H1 (cell line): Measurements from ENCODE around the gene PLPPR2. TPM values are rescaled to one million over a fixed set of nuclear protein-coding genes. Genes with fewer than 3 reads are reported as not detected.

Source experiments
- CTCF ChIA-PET: fragments of 300-600 bp; sonication (Branson Sonifier 250); formaldehyde crosslinking; loops from one replicate; lab custom pipeline; 2021; ENCODE audit not compliant: partially characterized antibody; lab: Charles Lee
- POLR2A ChIA-PET: fragments of 300-600 bp; sonication (Branson Sonifier 250); formaldehyde crosslinking; loops from one replicate; lab custom pipeline; 2021; ENCODE audit warnings: inconsistent platforms; ENCODE audit not compliant: partially characterized antibody; lab: Charles Lee
- DNase-seq, 2 experiments: peaks; one replicate each; pipeline versions ENCODE4 v3.0.0 to v3.0.0-alpha.2; 2010 to 2022; ENCODE audit warnings: low spot score in 2 of 2, low read depth in 1 of 2, mixed read lengths in 1 of 2
- FAIRE-seq: peaks from 2 replicates; lab custom pipeline; 2011; peaks lifted over from hg19 to GRCh38; lab: Jason Lieb, UNC
- H2AFZ ChIP-seq: 2 replicates; pipeline ENCODE4 v1.8.1; 2012; ENCODE audit warnings: low read length, inconsistent platforms
- H2AK5ac ChIP-seq: 2 replicates; pipeline ENCODE4 v1.6.1; 2013; ENCODE audit warnings: low read depth, low read length
- H2BK120ac ChIP-seq: replicated peaks from 2 replicates; pipeline ENCODE3; 2013; ENCODE audit warnings: low read depth, low read length, inconsistent platforms
- H2BK12ac ChIP-seq: 2 replicates; pipeline ENCODE4 v1.6.1; 2013; ENCODE audit warnings: low read depth, low read length
- H2BK15ac ChIP-seq: 2 replicates; pipeline ENCODE4 v1.6.1; 2013; ENCODE audit warnings: low read length
- H2BK20ac ChIP-seq: 2 replicates; pipeline ENCODE4 v1.6.1; 2013; ENCODE audit warnings: low read length
- H2BK5ac ChIP-seq: 2 replicates; pipeline ENCODE4 v1.6.1; 2013; ENCODE audit warnings: low read depth, low read length
- H3K14ac ChIP-seq: 2 replicates; pipeline ENCODE4 v1.6.1; 2013; ENCODE audit warnings: inconsistent platforms; ENCODE audit not compliant: insufficient read length
- H3K18ac ChIP-seq: 2 replicates; pipeline ENCODE4 v1.6.1; 2013; ENCODE audit warnings: low read length; ENCODE audit errors: extremely low read depth
- H3K23ac ChIP-seq: 2 replicates; pipeline ENCODE4 v1.6.1; 2013; ENCODE audit warnings: inconsistent platforms; ENCODE audit not compliant: insufficient read length
- H3K23me2 ChIP-seq: 2 replicates; pipeline ENCODE4 v1.6.1; 2013; ENCODE audit warnings: low read depth, low read length
- H3K27ac ChIP-seq: 2 replicates; pipeline ENCODE4 v1.6.1; 2011; ENCODE audit warnings: low read depth, low read length, inconsistent platforms
- H3K27me3 ChIP-seq, 4 experiments: replicated peaks in 1 of 4; 1 replicate in 1 of 4; 2 replicates in 3 of 4; pipeline versions ENCODE4 v1.6.1 to v1.8.1; 2011 to 2013; ENCODE audit warnings: low read length in 3 of 4, mild to moderate bottlenecking in 3 of 4, inconsistent platforms in 2 of 4, mixed read lengths in 2 of 4, moderate library complexity in 1 of 4; ENCODE audit not compliant: control insufficient read depth in 3 of 4, insufficient read depth in 3 of 4; ENCODE audit errors: extremely low read depth in 1 of 4
- H3K36me3 ChIP-seq, 4 experiments: 2 replicates each; pipeline versions ENCODE4 v1.6.1 to v1.8.1; 2011 to 2013; ENCODE audit warnings: mild to moderate bottlenecking in 4 of 4, low read length in 3 of 4, moderate library complexity in 2 of 4, control low read depth in 1 of 4, inconsistent platforms in 1 of 4; ENCODE audit not compliant: insufficient read depth in 4 of 4, control insufficient read depth in 2 of 4
- H3K4ac ChIP-seq: replicated peaks from 2 replicates; pipeline ENCODE3; 2013; ENCODE audit warnings: low read length, low read depth, mixed read lengths, inconsistent platforms; ENCODE audit not compliant: insufficient read length
- H3K4me1 ChIP-seq, 4 experiments: replicated peaks in 1 of 4; 1 replicate in 1 of 4; 2 replicates in 3 of 4; pipeline versions ENCODE4 v1.6.1 to v1.8.1; 2011 to 2013; ENCODE audit warnings: low read length in 3 of 4, inconsistent platforms in 2 of 4, mixed read lengths in 1 of 4; ENCODE audit not compliant: insufficient read depth in 4 of 4, control insufficient read depth in 3 of 4
- H3K4me2 ChIP-seq, 2 experiments: 2 replicates each; pipeline versions ENCODE4 v1.6.1 to v1.8.1; 2011 to 2013; ENCODE audit warnings: low read depth in 2 of 2, low read length in 2 of 2, control low read depth in 1 of 2, inconsistent platforms in 1 of 2, mild to moderate bottlenecking in 1 of 2; ENCODE audit not compliant: insufficient read depth in 1 of 2
- H3K4me3 ChIP-seq, 4 experiments: fragments of 200-600, 300-600 bp in 1 of 4; sonication (generic), shearing (Covaris generic), sonication (Bioruptor Twin) in 1 of 4; 2 replicates each; pipeline versions ENCODE4 v1.5.1 to v1.8.1; 2011 to 2016; ENCODE audit warnings: low read length in 4 of 4, low read depth in 3 of 4, control low read depth in 2 of 4, inconsistent platforms in 2 of 4, mild to moderate bottlenecking in 2 of 4, mixed read lengths in 1 of 4, moderate library complexity in 1 of 4; ENCODE audit not compliant: insufficient read depth in 2 of 4; ENCODE audit errors: extremely low read depth in 1 of 4
- H3K56ac ChIP-seq: replicated peaks from 2 replicates; pipeline ENCODE3; 2013; ENCODE audit warnings: low read depth, mild to moderate bottlenecking, mixed read lengths, low read length, inconsistent platforms; ENCODE audit not compliant: insufficient read length
- H3K79me1 ChIP-seq: 2 replicates; pipeline ENCODE4 v1.6.1; 2013; ENCODE audit warnings: low read depth, low read length, control low read depth
- H3K79me2 ChIP-seq, 2 experiments: 2 replicates each; pipeline versions ENCODE4 v1.6.1 to v1.8.1; 2012 to 2013; ENCODE audit warnings: low read length in 2 of 2, mild to moderate bottlenecking in 2 of 2, inconsistent platforms in 1 of 2; ENCODE audit not compliant: insufficient read depth in 2 of 2, control insufficient read depth in 1 of 2
- H3K9ac ChIP-seq, 4 experiments: replicated peaks in 1 of 4; 1 replicate in 1 of 4; 2 replicates in 3 of 4; pipeline versions ENCODE4 v1.6.1 to v1.8.1; 2011 to 2013; ENCODE audit warnings: low read depth in 3 of 4, low read length in 3 of 4, control low read depth in 2 of 4, mild to moderate bottlenecking in 2 of 4, moderate library complexity in 2 of 4, inconsistent platforms in 1 of 4; ENCODE audit errors: extremely low read depth in 1 of 4
- H3K9me3 ChIP-seq, 2 experiments: 2 replicates each; pipeline versions ENCODE4 v1.6.1 to v1.8.1; 2012 to 2013; ENCODE audit warnings: mild to moderate bottlenecking in 2 of 2, moderate library complexity in 2 of 2, control low read depth in 1 of 2, inconsistent platforms in 1 of 2, low read depth in 1 of 2, low read length in 1 of 2, mixed read lengths in 1 of 2; ENCODE audit not compliant: insufficient read depth in 2 of 2
- H4K20me1 ChIP-seq, 2 experiments: replicated peaks in 1 of 2; 2 replicates each; pipeline versions ENCODE3 to v1.8.1; 2011 to 2013; ENCODE audit warnings: inconsistent platforms in 2 of 2, low read length in 2 of 2, mild to moderate bottlenecking in 1 of 2; ENCODE audit not compliant: insufficient read depth in 2 of 2, control insufficient read depth in 1 of 2
- H4K5ac ChIP-seq: 2 replicates; pipeline ENCODE4 v1.6.1; 2013; ENCODE audit warnings: low read length, low read depth, mixed read lengths, inconsistent platforms; ENCODE audit not compliant: insufficient read length
- H4K8ac ChIP-seq: 2 replicates; pipeline ENCODE4 v1.8.0; 2013; ENCODE audit warnings: mild to moderate bottlenecking, moderate library complexity, low read length, inconsistent platforms; ENCODE audit not compliant: insufficient read depth; ENCODE audit errors: extremely low read depth
- H4K91ac ChIP-seq: replicated peaks from 2 replicates; pipeline ENCODE3; 2013; ENCODE audit warnings: low read length, mixed read lengths, inconsistent platforms; ENCODE audit not compliant: insufficient read length
- KDM4A ChIP-seq: IDR thresholded peaks from one replicate; pipeline ENCODE4 v1.7.1; 2012; ENCODE audit warnings: low read depth, mild to moderate bottlenecking, moderate library complexity, low read length, inconsistent platforms; ENCODE audit not compliant: severe bottlenecking
- MAX ChIP-seq: IDR thresholded peaks from 2 replicates; pipeline ENCODE4 v1.6.1; 2012; ENCODE audit warnings: inconsistent platforms
- NRF1 ChIP-seq: IDR thresholded peaks from 2 replicates; pipeline ENCODE4 v1.6.1; 2011; ENCODE audit warnings: mild to moderate bottlenecking, low read depth, low read length, improper control_type of control experiment
- SIN3A ChIP-seq, 2 experiments: IDR thresholded peaks in 1 of 2; conservative IDR thresholded peaks in 1 of 2; 2 replicates each; pipeline ENCODE4 v1.6.1; 2011 to 2012; ENCODE audit warnings: low read length in 2 of 2, improper control_type of control experiment in 1 of 2, low read depth in 1 of 2, mild to moderate bottlenecking in 1 of 2
- WGBS, 2 experiments: shearing (Covaris generic) in 1 of 2; methylation state at CpG; one replicate each; pipeline versions ENCODE4 v1.1.6 to v1.1.7; 2013 to 2015; ENCODE audit warnings: low lambda C conversion rate in 2 of 2, mixed read lengths in 2 of 2, inconsistent platforms in 1 of 2, low coverage in 1 of 2, missing lambda C conversion rate in 1 of 2; ENCODE audit not compliant: insufficient replicate concordance in 2 of 2, insufficient coverage in 1 of 2, insufficient read length in 1 of 2; ENCODE audit errors: extremely low coverage in 1 of 2, missing lambda C conversion rate in 1 of 2; 5-methylcytosine and 5-hydroxymethylcytosine counted together
- long read RNA-seq, 2 experiments: library from RNA in 1 of 2; library from capped mRNA in 1 of 2; stranded (forward); transcript quantifications; one replicate each; pipeline ENCODE4 v2.0.0, GENCODE V29; 2021; ENCODE audit warnings: inconsistent platforms in 1 of 2
- polyA minus RNA-seq, 3 experiments: library from RNA; depleted of rRNA, polyadenylated mRNA; stranded (reverse); fragments of >200 nt; gene quantifications; 1 replicate in 2 of 3; 2 replicates in 1 of 3; pipeline ENCODE4 v1.2.3, GENCODE V29; 2011
- polyA plus RNA-seq, 7 experiments: library from polyadenylated mRNA; depleted of rRNA in 3 of 7; stranded (reverse) in 5 of 7; unstranded in 2 of 7; fragments of >200 nt in 5 of 7; fragments of 200-250 nt in 2 of 7; gene quantifications; 1 replicate in 5 of 7; 2 replicates in 1 of 7; 4 replicates in 1 of 7; pipeline versions ENCODE4 v1.2.1 to v1.2.3, GENCODE V29; 2011 to 2013; ENCODE audit warnings: missing spikeins in 2 of 7, mixed read lengths in 2 of 7
- total RNA-seq: library from RNA; stranded (reverse); fragmentation: NEBNext Ultra II Directional; extraction: Animal tissue kit (Norgen Biotek cat#: 25700); gene quantifications from 2 replicates; pipeline ENCODE4 v1.2.1, GENCODE V29; 2021

The PLPPR2 gene, protein sequence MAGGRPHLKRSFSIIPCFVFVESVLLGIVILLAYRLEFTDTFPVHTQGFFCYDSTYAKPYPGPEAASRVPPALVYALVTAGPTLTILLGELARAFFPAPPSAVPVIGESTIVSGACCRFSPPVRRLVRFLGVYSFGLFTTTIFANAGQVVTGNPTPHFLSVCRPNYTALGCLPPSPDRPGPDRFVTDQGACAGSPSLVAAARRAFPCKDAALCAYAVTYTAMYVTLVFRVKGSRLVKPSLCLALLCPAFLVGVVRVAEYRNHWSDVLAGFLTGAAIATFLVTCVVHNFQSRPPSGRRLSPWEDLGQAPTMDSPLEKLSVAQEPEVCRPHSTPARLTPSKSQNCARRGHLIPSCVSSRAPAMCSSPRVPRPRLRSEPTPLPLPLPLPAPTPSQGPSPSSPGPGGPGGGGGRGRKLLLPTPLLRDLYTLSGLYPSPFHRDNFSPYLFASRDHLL
- 9.5 and 11.7 TPM in 2 replicates for total RNA-seq
- polyA plus RNA-seq (2011; rRNA removed), result 7.2 and 14.9 TPM in 2 replicates
- 6.2 TPM for polyA plus RNA-seq (2011; cell fraction: cytosol; rRNA removed)
- polyA plus RNA-seq (2011; cell fraction: nucleus; rRNA removed), result 15.6 TPM
- 7.1 to 13.3 TPM (median 10.8 TPM) in 4 replicates for polyA plus RNA-seq (2012, experiment 1 of 2)
- 9.1 TPM for polyA plus RNA-seq (2012, experiment 2 of 2)
- polyA plus RNA-seq (2013, experiment 1 of 2), result 13.4 TPM
- 13.8 TPM for polyA plus RNA-seq (2013, experiment 2 of 2)
- 3.7 and 5.4 TPM in 2 replicates for polyA minus RNA-seq (2011; rRNA and poly(A)+ RNA removed)
- polyA minus RNA-seq (2011; cell fraction: cytosol; rRNA and poly(A)+ RNA removed), result 5.9 TPM
- 11.3 TPM for polyA minus RNA-seq (2011; cell fraction: nucleus; rRNA and poly(A)+ RNA removed)
- long read RNA-seq, experiment 1, partial matches to known transcripts, result 5 of 9 reads
- long read RNA-seq, experiment 1, other reads (novel, unspliced or antisense), result 3 of 9 reads
- long read RNA-seq, experiment 2, result 0 reads

DNA sequence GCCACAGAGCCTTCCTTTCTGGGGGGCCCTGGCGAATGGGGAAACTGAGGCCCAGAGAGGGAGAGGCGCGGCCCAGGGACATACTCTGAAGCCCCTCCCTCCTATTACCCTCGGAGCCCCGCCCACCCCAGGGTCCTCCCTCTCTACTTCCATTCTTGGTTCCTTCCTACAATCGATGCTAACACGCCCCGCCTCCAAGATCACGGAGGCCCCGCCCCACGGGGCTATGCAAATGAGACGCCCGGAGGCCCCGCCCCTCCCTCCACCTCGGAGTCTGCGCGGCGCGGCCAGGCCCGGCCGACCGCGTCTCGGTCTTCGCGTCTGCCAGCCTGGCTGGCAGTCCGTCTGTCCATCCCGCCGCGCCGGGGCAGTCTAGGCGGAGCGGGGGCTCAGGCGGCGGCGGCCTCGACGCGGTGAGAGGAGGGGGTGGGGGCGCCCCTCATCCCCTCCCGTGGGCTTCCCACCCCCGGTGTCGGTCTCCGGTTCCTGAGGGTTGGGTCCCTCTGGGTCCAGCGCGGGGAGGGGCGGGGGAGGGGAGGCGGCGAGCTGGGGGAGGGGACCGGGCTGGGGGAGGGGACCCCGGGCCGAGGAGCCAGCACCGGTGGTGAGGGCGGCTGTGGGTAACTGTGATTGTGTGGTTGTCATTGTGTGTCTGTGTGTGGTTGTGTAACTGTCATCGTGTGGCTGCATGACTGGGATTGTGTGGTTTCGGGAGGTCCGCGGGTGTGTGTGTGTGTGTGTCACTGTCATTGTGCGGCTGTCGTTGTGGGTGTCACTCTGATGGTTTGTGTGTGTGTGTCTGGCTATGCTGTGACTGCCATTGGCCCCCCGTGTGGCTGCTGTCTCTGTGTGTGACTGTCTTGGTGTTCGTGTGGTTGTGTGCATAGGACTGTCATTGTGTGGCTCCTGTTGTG, at the start of gene PLPPR2:
Gene PLPPR2 (plus strand): TSS at position 273 of the 914 bp plus-strand sequence. CDS start 2,242 bp downstream, outside the sequence.
- Histone ChIP-seq H4K5ac (no peak within 1 kb of the TSS), H3K79me2 (no peaks in the 10 kb centered on the region), H3K4me3 (peak within 1 kb of the TSS; percentile 22 to 61 (median 36); a peak in 7 of 8 replicates), H4K20me1 (peaks cover 0 to 5% of the 10 kb centered on the region in 2 experiments), H2BK12ac (peak within 1 kb of the TSS; percentile 90), H3K23ac (no peak within 1 kb of the TSS), H3K79me1 (peaks cover 3% of the 10 kb centered on the region; the same call in 1 of the 2 replicates), H3K27me3 (peaks cover 0 to 13% (median 10%) of the 10 kb centered on the region in 4 experiments; a peak in 3 of 7 replicates), H3K27ac (no peak within 1 kb of the TSS), H3K18ac (no peak within 1 kb of the TSS; the same call in 1 of the 2 replicates), H3K36me3 (no peaks in the 10 kb centered on the region), H3K4ac (no peak within 1 kb of the TSS), H2BK5ac (peak within 1 kb of the TSS; percentile 85; the same call in 1 of the 2 replicates), H2AK5ac (peak within 1 kb of the TSS; percentile 97), H3K23me2 (peaks cover 11% of the 10 kb centered on the region; the same call in 1 of the 2 replicates), H3K14ac (no peak within 1 kb of the TSS), H4K8ac (no peak within 1 kb of the TSS), H2BK20ac (peak within 1 kb of the TSS; percentile 61; the same call in 1 of the 2 replicates), H2BK15ac (peak within 1 kb of the TSS; percentile 98), H3K4me1 (peaks cover 0 to 10% (median 8%) of the 10 kb centered on the region in 4 experiments; a peak in 6 of 7 replicates), H3K4me2 (peak within 1 kb of the TSS; percentile 61 to 94), H2BK120ac (no peak within 1 kb of the TSS), H2AFZ (no peak within 1 kb of the TSS), H3K9ac (peak within 1 kb of the TSS in 2 of 4 experiments; percentile 18 to 75; a peak in 2 of 7 replicates), H3K56ac (no peak within 1 kb of the TSS), H3K9me3 (no peaks in the 10 kb centered on the region), H4K91ac (no peak within 1 kb of the TSS)
- FAIRE-seq, result peak; percentile 7
- ChIA-PET CTCF (no interaction called here), POLR2A (interaction anchor here (1.8 kb wide), 1 partner anchor 14 kb away, joined by 6 read pairs; no protein-coding TSS in a partner anchor)
- WGBS, 2 experiments, result 29% methylated on average over 20 of the region's 62 CpGs; no CpG with 5 or more reads in 1 of the 2 experiments
- peak; percentile 77 to 99 for DNase-seq
- TF ChIP-seq KDM4A (peak; percentile 45), NRF1 (peak; percentile 48; the same call in 1 of the 2 replicates), MAX (0 out of 2 replicates have a peak, but pooled peaks have one; percentile 6), SIN3A (conservative IDR thresholded peaks at IDR 0.05 in 1 of 2, IDR thresholded peaks at IDR 0.05 in 1 of 2; ENCODE audit: low read depth in 1 of 2, low read length in 2 of 2) (peak in 1 of 2 experiments; percentile 73; a peak in 1 of 4 replicates)
